Ovary (tissue), 3 donors: ENCODE data around the gene OPCML.

Experiments used
- CTCF ChIP-seq, 3 donors: fragments of 450-650 bp in 2 of 3; fragments of 200-600 bp in 1 of 3; IDR thresholded peaks; one replicate each; pipeline versions ENCODE4 v1.5.1 to v1.8.0; 2016 to 2022; ENCODE audit warnings: antibody characterized with exemption in 3 of 3, mild to moderate bottlenecking in 1 of 3
- POLR2A ChIP-seq: fragments of 450-650 bp; IDR thresholded peaks from one replicate; pipeline ENCODE4 v1.6.1; 2017; ENCODE audit warnings: antibody characterized with exemption, mild to moderate bottlenecking, moderate library complexity
- donor health status: DM: no; HTN: no; CAD: no.

GRCh38 chr11:133012803-133013202, 519.5 kb downstream of the OPCML start:
- TF ChIP-seq CTCF (IDR thresholded peaks at IDR 0.05) (no peak), POLR2A (no peak)
